Medulla oblongata (tissue), 1 donor: ENCODE results near the gene KIFBP.

ENCODE experiments used
- DNase-seq: peaks from one replicate; pipeline ENCODE4 v3.0.0-alpha.2; 2015; ENCODE audit errors: extremely low spot score

KIFBP gene

DNA sequence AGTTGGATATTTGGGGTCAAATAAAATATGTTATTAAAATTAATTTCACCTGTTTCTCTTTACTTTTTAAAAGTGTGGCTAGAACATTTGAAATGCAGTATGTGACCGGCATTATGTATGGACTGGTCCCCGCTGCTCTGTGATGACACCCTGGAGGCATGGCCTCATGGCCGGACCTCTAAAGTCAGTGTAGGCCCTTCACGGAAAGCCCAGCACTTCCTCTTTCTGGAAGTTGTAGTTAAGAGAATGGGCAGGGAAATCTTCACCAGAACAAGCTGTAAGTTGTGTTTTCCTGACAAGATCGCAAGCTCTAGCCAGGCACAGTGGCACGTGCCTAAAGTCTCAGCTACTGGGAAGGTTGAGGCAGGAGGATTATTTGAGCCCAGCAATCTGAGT is 61.0 kb downstream of the KIFBP start:
- peak; percentile 43 for DNase-seq

DNA sequence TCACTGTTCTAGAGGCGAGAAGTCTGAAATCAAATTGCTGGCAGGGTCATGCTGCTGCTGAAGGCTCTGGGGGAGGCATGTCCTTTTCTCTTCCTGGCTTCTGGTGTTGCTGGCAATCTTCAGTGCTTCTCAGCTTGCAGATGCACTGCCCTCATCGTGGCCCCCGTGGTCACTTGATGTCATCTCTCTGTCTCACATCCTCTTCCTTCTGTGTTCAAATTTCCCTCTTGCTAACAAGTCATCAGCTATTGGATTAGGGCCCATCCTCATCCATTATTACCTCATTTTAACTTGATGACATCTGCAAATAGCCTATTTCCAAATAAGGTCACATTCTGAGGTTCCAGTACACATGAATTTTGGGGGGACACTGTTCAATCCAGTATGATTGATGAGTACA is 62.7 kb downstream of the KIFBP start:
- peak; percentile 74 for DNase-seq

DNA sequence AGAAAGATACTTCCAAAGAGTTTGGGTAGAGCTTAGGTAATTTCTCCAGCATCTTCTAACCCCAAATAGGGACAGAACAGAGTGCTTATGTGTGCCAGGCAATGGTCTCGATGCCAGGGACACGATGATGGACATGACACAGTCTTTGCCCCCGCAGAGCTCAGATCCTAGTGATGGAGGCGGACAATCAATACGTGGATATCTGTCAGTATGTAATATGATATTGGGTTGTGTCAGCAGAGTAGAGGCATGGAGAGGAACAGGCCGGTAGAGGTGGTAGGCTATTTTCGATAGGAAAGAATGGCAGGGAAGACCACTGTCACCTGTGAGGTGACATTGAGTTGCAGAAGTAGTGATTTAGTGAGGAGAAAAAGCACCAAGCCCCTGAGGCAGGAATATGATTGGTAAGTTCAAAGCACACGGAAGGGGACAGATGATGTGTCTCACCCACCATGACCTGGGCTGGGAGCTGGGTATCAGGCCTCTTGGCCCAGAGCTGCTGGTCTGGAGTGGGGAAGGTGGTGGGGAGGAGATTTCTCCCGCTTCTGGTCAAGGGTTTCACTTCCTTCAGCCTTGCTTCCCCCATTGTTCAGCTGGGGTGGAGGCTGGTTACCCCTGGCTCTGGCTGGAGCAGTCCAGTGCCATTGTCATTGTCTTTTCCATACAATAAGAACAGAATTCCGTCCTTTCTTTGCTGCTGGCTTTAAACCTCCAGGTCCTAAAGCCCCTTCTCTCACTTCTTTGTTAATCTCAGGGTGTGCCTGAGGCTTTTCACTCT is 63.3 kb downstream of the KIFBP start:
- peak; percentile 56 for DNase-seq

DNA sequence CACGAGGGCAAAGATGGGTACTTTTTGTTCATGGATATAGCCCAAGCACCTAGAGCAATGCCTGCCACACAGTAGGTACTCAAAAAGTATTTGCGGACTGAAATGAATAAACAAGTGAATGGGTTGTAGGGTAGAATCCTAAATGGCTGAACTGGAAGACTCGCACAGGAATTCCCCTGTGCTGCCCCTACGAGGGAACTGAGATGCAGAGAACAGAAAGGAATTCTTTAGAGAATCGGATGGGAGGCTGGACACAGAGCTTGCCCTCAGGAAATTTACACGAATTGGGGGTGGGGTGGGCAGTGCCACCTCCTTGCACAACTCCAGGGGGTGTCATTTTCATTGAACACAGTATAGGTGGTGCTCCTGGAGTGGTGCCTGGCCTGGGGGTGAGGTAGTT is 64.1 kb downstream of the KIFBP start:
- no peak for DNase-seq

DNA sequence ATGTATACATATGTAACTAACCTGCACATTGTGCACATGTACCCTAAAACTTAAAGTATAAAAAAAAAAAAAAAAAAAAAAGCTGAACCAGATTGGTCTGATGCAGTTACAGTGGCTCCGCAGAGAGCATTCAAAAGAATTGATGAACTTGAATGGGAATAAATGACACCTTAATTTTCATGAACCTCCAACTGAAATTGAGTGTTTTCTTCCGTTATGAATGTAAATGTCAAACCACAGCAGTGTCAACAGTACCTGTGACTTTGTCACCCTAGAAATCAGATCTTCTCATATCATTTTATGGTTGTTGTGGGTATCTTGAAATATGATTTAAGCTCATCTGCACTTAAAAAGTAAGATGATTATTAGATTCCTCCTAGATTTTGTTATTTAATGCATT is 66.6 kb downstream of the KIFBP start:
- no peak for DNase-seq

DNA sequence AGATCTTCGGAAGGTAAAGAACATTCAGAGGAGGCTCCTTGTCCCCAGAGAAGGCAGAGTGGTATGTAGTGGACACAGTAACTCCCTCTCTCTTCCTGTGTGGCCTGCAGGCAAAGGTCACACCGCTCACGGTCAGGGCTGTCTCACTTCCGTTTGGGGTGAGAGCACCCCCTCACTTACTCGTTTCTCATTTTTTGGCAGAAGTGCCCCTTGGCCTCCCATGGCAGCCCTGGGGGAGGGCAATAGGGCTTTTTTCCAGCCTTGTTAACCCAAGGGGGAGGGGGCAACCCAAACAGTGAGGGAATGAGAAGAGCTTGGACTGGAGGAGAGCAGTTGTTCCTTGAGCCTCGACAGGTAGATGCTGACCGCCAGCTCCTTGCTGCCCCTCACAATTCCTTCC is 67.5 kb downstream of the KIFBP start:
- DNase-seq = peak; percentile 49

DNA sequence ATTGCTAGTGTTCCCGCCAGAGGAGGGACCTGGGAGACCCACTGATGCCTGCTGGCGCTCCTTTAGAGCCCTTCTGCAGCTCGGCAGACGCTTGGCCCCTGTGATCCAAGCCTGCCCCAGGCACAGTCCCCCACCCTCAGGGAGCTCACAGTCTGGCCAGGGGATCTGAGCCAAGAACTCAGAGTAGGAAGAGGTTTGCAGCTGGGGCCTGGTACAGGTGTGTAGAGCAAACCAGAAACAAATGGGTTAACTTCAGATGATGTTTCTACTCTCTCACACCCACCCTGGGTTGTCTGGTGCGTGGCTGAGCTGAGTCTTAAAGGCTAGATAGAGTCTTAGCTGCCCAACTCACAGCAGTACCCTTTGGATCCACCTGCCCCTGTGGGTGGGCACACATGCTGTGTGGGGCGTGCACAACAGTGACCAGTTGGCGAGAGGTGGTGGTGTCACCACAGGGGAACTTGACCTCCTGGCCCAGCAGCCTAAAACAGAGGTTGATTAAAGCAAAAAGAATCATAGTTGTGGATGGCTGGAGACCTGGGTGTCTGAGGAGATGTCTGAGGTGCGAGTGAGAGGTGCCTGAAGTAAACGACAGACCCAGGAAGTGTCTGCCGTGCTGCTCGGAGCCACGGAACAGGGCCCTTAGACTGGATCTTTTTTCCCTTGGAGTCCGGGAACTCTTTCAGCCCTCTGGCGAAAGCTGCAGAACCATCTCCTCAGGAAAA is 68.1 kb downstream of the KIFBP start:
- no peak for DNase-seq

DNA sequence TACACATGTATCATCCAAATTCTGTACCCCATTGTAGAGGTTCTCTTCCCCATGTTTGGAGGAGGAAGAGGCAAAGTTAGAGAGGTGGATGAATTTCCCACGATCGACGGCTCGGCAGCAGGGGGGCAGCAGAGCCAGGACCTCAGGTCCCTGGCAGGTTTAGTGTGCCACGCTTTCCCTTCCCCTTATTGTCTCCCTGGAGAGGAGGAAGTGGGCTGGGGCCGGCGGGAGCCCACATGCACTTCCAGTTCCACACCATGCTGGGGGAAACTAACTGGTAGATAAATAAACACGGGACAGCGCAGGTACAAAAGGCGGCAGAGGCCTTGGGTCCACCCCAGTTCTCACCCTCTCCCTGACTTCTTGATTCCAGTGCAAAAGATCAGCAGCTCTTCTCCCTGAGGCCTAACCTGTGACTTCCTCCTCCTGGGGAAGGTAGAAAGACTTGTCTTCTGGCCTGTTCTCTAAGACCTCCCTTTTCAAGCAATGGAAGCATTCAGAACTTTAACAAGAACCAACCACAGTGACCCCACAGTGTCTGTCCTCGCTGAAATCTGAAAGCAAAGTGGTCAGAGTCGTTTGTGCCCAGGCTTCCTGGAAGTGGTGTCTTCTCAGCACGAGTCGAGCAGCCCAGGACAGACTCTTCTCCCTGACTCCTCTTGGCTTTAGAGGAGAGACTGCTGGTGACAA is 68.8 kb downstream of the KIFBP start:
- DNase-seq = peak; percentile 77

DNA sequence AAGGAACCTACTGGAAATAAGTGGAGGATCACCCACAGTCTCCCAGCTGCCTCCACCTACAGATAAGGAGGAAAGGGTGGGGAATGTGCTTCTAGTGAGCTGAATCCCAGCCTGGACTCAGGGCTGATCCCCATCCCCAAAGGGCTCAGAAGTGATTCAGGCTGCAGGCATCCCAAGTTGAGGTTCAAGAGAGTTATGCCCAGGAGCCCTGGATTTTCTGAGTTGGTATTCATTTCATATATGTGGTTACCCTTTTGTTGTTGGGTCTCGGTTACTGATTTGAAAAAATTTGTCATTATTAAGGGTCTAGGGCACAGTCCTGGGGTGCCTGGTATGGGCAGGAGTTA is 69.3 kb downstream of the KIFBP start:
- DNase-seq = no peak

DNA sequence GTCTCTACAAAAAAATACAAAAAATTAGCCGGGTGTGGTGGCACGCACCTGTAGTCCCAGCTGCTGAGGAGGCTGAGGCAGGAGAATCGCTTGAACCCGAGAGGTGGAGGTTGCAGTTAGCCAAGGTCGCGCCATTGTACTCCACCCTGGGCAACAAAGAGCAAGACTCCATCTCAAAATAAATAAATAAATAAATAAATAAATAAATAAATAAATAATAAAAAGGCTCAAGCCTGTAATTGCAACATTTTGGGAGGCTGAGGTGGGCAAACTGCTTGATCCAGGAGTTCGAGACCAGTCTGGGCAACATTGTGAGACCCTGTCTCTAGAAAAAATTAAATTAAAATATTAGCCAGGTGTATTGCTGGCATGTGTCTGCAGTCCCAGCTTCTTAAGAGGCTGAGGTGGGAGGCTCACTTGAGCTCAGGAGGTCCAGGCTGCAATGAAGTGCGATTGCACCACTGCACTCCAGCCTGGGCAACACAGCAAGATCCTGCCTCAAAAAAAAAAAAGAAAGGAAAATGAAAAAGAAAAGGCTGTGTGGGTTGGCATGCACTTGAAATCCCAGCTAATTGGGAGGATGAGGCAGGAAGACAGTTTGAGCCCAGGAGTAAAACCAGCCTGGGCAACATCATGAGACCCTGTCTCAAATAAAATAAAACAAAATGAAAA is 71.7 kb downstream of the KIFBP start:
- no peak for DNase-seq

DNA sequence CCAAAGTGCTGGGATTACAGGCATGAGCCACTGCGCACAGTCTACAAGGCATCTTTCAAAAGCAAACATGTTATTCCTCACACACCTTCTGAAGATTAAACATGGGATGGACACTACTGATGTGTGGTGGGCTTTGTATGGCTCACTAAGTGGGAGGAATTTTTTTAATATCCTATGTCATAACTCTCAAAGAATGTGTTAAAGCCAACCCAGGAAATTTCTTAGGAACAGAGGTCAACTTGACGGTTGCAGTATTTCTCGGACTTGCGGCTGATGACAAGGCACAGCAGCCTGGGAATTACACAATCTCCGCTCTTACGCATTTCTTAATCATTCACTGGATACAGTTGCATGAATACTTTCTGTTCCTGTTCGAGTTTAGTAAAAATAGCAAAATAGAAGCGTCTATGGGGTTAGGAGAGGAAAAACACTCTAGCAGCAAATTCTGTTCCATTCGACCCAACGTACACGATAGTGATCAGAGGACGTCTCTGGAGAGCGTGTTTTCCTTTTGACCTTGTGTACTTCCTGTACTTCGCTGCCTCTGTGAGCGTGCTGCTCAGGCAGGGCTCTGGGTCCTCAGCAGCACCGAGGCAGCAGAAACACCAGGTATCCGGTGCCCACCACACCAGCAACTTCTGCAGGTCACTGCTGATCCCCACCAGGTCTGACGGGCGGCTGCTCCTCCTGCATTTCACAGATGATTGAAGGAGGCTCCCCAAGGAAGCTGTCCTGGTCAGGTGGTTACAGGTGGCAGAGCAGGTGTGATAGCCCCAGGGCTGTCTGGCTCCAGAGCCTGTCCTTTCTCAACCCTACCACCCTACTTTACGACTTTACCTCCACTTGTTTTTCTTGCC is 72.9 kb downstream of the KIFBP start:
- DNase-seq = peak; percentile 85

DNA sequence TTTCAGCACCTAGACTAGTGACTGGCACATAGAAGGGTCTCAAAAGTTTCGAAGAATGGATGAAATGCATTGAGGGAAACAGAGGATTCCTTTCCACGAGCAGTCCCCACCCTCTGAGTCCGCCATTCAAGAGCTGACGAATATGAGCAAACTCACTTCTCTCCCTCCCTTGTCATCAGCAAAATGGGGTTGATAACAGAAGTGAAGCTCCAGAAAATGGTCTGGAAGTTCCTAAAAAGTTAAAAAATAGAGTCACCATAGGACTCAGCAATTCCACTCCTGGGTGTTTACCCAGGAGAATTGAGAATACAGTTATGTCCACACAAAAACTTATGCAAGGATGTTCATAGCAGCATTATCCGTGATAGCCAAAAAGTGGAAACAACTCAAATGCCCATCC is 74.3 kb downstream of the KIFBP start:
- no peak for DNase-seq

DNA sequence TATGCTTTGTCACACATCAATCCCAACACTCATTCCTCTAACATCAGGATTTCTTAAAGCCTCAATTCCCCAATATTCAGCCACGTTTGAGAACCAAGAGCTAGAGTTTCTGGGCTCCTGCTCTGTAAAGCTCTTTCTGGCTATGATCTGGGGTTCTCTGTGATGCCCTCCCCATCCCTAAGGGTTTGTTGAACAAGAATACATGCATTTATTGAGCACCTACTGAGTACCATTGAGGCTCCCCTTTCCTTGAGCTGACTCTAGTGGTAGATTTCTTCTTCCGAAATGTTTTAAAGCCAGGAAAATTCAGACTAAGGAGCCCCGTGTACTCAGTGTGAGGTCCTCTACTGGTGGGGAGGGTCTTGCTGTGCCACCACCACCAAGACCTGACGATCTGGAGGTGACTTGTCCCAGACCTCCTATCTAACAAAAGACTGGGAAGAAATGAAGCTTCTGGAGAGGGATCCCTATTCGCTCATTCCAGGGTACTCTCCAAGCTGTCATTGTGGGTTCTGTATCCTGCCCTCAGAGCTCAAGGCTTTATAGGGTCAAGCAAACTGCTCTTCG is 76.2 kb downstream of the KIFBP start:
- DNase-seq = no peak

DNA sequence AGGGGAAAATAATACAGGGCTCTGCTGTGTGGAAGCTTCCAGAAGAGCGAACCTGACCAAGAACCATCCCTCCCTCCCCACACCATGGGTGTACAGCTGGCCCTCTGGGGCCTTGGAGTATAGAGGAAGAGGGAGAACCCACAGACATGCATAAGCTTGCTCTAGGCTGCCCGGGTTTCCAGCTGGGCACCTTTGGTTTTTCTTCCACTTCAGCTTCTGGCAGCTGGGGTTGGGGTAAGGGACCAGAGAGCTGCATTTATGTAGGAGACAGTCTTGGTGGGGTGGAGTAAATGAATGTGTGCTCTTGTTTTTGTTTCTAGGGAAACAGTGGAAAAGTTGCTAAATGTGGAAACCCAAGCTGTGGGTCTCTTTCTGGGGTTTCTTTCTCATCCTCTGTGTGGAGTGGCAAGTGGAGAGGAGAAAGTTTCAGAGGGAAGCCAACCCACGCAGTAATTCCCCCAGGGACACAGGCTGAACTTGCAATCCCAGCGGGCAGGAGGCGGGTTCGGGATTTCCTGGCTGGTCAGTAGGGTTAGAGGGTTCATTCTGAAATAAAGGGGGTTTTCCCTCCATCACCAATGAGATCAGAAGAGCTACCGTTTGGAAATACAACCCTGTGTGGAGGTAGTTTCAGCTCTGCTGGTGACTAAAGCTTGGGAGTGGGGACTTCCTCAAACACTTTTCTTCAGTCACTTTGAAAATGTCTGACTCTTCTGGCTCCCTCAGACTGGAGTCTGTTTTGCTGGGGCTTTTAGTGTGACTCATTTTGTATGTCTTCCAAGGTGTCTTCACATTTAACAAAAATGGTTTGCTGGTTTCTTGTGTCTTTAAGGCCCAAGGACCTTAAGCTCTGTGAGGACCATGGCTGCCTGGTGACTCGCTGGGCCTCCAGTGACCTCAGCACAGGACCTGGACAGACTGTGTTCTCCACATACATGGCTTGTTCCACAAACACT is 77.1 kb downstream of the KIFBP start:
- no peak for DNase-seq
